Measurements from ENCODE around the gene CYSRT1.
"Not testable (repeated sequence)": the region's sequence is repeated elsewhere in the genome, so short reads cannot be mapped to it uniquely, and the experiment has no call there.

The CYSRT1 gene

DNA sequence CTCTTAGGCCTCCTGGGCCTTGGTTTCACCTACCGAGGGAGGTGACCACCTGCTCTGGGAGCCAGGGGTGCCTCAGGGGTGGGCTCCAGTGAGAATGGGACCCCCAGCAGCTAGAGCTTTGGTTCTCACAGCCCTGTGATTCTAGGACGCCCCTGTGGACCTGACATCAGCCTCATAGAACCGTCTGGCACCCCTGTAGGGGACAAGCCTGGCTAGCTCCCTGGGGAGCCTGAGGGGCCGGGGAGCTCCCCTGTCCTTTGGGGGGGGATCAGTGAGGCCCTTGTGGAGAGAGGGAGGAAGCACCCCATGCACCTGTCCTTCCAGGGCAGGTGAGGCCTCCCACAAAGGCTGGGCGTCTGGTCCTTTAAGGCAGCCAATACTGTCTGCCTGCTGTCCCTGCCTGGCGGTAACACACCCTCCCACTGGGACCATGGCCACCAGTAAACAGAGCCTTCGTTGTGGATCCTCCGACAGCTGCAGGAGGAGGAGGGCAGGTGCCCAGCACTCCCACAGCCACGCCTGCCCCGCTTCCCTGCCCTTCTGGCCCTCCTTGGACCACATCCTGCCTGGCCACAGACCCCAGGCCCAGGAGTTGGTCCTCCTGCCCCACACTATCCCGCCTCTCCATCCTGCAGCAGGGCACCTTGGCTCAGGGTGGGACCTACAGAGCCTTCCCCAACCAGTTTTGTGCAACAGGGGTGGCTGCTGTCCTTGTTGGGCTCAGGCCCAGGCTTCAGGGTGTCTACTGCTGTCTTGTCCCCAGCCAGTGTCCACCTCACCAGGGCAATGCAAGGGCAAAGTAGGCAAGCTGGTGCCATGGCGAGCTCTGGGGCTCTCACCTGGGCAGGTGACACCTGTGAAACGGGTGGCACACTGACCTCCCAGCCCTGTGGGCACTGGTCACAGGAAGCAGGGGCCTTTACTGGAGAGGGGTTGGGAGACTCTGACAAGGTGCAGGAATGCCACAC, 13.1 kb downstream of the CYSRT1 start:
- DNase-seq (ENCODE audit: low read depth, low spot score): no peak

- DNase-seq (ENCODE audit: low read depth, low spot score): not testable (repeated sequence)
Observed at GRCh38 chr9:137239541-137240200, 14.7 kb downstream of the CYSRT1 start.

DNA sequence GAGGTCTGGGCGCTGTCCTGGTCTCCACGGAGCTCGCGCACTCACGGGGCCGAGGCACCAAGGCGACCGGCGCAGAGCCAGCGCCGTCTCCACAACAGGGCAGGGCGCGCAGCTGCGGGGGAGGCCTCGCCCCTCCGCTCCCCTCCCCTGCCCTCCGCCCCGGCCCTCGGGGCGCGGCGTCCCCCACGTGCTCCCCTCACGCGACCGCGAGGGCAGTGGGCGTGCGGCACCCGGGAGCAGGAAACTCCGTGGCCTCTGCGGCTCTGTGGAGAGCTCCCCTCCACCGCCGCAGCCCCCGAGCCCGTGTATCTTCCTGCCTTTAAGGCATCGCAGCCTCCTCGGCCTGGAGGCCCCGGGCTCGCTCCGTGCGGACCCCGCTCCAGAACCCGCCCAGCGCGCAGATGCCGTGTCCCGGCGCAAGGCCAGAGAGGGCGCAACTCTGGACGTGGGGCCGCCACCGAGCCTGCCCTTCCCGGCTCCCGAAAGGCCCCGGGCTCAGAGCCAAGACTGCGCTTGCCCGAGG, 15.4 kb downstream of the CYSRT1 start:
- DNase-seq (ENCODE audit: low read depth, low spot score): no peak

DNA sequence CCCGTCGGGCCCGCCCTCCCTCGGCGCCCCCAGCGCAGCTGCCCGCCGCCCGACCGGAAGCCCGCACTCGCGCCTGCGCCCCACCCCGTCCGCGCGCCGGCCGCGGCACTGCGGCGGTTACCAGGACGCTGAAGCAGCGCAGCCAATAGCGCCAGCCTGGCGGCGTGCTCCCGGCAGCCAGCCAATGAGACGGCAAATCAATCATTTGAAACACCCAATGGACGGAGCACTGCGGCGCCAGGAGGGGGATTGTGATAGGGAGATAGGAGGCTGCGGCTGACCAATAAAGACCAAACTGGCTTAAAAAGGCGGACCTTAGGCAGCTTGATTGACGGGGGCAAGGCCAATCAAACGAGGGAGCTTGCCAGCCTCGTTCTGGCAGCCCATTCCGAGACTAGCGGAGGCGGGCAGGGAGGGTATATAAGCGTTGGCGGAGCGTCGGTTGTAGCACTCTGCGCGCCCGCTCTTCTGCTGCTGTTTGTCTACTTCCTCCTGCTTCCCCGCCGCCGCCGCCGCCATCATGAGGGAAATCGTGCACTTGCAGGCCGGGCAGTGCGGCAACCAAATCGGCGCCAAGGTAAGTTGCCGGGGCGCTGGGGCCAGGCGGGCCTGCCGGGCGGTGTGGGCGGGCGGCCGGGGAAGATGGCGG, 16.0 kb downstream of the CYSRT1 start, which contains the start of gene TUBB4B:
Gene TUBB4B, plus strand, starts transcription at position 447 of the 649 bp plus-strand sequence. Its CDS starts 74 bp downstream, at position 521.
- DNase-seq (ENCODE audit: low read depth, low spot score): peak; percentile 100

GRCh38 chr9:137241490-137242268, 16.7 kb downstream of the CYSRT1 start:
- DNase-seq (ENCODE audit: low read depth, low spot score): no peak

DNA sequence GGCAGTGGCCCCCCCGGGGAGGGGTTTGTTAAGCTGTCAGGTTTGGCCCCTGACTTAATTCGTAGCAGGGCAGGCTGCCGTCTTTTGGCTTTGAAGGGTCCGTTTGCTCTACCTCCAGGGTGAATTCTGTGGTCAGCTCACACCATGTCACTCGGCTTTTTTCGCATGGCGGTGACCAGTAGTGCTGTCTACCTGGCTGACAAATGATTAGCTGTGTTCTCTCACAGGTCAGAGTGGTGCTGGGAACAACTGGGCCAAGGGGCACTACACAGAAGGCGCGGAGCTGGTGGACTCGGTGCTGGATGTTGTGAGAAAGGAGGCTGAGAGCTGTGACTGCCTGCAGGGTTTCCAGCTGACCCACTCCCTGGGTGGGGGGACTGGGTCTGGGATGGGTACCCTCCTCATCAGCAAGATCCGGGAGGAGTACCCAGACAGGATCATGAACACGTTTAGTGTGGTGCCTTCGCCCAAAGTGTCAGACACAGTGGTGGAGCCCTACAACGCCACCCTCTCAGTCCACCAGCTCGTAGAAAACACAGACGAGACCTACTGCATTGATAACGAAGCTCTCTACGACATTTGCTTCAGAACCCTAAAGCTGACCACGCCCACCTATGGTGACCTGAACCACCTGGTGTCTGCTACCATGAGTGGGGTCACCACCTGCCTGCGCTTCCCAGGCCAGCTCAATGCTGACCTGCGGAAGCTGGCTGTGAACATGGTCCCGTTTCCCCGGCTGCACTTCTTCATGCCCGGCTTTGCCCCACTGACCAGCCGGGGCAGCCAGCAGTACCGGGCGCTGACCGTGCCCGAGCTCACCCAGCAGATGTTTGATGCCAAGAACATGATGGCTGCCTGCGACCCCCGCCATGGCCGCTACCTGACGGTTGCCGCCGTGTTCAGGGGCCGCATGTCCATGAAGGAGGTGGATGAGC, 17.6 kb downstream of the CYSRT1 start:
- DNase-seq (ENCODE audit: low read depth, low spot score): no peak

DNA sequence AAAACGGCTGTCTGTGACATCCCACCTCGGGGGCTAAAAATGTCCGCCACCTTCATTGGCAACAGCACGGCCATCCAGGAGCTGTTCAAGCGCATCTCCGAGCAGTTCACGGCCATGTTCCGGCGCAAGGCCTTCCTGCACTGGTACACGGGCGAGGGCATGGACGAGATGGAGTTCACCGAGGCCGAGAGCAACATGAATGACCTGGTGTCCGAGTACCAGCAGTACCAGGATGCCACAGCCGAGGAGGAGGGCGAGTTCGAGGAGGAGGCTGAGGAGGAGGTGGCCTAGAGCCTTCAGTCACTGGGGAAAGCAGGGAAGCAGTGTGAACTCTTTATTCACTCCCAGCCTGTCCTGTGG, 18.3 kb downstream of the CYSRT1 start:
- DNase-seq (ENCODE audit: low read depth, low spot score): not testable (repeated sequence)

DNA sequence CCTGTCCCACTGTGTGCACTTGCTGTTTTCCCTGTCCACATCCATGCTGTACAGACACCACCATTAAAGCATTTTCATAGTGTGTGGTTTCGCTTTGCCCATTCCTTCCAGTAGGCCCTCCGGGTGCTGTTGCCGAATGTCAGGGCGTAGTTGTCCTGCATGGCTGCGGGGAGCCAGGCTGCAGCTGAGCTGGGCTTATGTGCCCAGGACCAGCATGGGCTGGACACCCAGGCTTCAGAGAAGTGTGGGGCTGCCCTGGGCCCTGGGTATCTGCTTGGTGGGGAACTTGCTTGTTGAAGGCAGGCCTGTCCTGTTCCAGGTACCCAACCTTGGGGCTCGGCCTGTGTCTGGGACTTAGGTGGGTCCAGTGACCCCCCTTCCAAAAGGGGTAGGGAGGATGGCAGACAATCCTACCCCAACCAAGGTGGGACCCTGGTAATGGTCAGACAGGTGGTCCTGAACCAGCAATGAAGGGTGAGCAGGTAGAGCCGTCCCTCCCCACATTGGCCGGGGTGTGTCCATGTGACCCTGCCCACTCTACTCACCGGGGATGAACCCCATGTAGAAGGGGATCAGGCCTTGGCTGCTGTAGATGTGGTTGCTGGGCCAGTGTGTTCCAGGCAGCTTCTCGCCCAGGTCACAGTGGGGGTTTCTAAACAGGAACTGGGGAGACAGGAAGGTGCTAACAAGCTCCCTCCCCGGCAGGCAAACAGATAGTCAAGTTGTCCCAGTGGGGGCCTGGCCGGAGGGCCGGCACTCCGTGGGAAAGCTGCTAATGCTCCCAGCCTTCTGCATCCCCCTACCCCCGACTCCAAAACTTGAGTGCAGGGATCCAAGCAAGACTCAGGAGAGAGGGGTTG, 18.9 kb downstream of the CYSRT1 start:
- no peak for DNase-seq (ENCODE audit: low read depth, low spot score)

DNA sequence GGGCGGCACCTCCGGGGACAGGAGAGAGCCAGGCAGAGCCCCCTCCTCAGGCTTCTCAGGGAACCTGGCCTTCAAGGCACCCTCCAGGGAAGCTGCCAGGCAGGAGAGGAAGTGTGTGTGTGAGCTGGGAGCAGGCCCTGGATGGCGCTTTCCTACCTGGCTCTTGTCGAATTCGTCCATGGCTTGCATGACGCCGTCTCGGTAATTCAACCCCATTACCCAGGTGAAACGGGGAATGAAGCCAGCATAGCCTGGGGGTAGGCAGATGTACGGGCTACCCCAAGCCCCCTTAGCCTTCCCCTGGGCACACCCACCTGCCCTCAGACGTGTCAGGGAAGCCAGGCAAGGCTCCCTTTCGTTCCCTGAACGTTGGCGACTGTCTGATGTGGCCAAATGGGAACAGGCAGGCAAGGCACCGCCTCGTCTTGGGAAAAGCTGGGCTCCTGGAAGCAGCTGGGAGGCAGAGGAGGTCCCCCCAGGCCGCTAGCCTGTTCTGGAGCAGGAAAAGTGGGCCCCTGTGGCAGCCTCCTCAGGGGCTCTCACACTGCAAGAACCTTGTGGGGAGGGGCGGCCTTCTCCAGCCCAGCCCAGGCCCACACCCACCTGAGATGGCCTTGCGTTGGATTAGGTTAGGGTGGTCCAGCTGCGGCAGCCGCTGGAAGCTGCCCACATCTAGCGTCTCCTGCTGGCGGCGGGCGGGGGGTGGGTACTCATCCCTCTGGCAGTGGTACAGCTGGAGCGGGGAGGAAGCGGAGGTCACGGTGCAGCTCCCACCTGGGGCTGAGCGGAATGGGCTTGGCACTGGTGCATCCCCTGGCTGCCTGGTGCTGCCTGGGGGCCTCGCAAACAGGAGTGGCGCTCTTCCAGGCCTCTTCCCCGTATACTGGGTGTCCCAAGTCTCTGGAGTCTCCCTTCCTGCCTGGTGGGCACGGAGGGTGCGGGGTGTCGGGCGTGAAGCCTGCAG, 19.8 kb downstream of the CYSRT1 start:
- DNase-seq (ENCODE audit: low read depth, low spot score): no peak

- DNase-seq (ENCODE audit: low read depth, low spot score): no peak
Observed at GRCh38 chr9:137245450-137246421, 20.8 kb downstream of the CYSRT1 start.

- no peak for DNase-seq (ENCODE audit: low read depth, low spot score)
Observed at GRCh38 chr9:137247135-137247915, 22.4 kb downstream of the CYSRT1 start.

DNA sequence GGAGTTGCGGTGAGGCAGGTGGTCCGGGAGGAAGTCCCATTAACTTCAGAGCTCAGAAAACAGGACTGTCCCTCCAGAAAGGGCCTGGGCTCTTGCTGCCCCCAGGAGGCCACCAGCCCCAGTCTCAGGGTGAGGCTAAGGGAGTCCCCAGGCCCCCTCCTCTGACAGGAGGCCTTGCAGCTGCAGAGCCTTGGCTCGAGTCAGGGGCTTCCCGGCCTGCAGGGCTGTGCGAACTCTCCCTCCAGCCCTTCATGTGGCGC, 22.9 kb downstream of the CYSRT1 start:
- DNase-seq (ENCODE audit: low read depth, low spot score): no peak

DNA sequence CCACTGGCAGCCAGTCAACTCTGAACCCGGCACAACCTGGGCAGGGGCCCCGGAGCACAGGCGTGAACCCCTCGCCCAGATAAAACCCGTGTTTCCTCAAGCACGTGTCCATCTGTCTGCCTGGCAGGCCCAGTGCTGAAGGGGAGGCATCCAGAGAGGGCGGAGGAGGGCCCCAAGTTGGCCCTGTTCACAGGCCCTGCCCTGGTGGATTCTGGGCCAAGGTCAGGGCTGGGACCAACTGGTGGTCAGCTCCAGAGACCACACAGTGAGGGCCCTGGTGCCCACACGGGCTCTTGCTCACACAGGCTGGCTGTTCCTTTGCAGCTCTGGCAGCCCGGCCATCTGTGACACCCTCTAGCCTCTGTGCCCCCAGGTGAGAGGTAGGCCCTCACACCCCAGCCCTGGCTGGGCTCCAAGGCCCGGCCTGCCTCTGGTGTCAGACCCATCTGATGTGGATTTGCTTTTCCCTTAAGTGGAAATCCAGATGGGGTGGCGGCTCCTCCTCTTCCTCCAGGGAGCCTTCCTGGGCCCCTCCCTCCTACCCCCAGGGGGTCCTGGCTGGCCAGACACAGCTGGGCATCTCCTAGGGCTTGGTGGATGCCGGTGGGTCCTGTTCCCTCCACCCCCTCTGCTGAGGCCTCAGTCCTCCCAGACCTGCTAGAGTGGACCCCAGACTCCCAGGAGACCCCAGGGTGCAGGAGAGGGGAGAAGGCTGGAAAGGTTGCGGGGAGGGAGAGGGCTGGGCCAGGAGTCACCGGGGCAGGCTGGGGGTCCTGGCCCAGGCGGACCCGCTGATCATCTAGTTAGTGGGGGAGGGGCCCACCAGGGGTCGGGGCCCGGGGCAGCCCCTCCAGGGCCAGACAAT, 25.6 kb downstream of the CYSRT1 start:
- DNase-seq (ENCODE audit: low read depth, low spot score): no peak

DNA sequence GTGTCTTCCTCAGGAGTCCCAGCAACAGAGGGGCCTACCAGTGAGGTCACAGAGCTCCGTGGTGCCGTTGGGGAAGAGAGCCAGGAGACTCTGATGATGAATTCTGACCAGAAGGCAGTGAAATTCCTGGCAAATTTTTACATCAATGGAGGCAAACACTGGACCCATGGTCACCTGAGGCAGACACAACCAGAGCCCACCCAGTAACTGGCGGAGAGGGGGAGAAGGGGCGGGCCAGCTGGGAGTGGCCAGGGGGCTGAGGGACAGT, 26.2 kb downstream of the CYSRT1 start, which contains the start of gene STPG3:
Gene STPG3, plus strand, starts transcription at position 93 of the 268 bp plus-strand sequence. Its CDS starts 1 bp downstream, at position 94.
- DNase-seq (ENCODE audit: low read depth, low spot score): no peak

- no peak for DNase-seq (ENCODE audit: low read depth, low spot score)
Observed at GRCh38 chr9:137251490-137252268, 26.7 kb downstream of the CYSRT1 start.

All from brain pericyte (primary cell).